Natural killer cell (primary cell): Measurements from ENCODE around the gene SATL1. TPM values are rescaled to one million over a fixed set of nuclear protein-coding genes. Genes with fewer than 3 reads are reported as not detected.

Experiments
- ATAC-seq, 3 donors: fragments of 150-1000 bp in 2 of 3; fragments of 200-7000 bp in 1 of 3; cut with Tn5 transposase; 1 replicate in 1 of 3; 2 replicates in 2 of 3; pipeline ENCODE4 v1.10.0; 2021; ENCODE audit warnings: mild to moderate bottlenecking in 2 of 3, moderate library complexity in 2 of 3
- DNase-seq, 2 donors: peaks; one replicate each; pipeline versions ENCODE4 v3.0.0 to v3.0.0-alpha.2; 2013 to 2021; ENCODE audit warnings: mixed read lengths in 1 of 2
- H3K27ac ChIP-seq: one replicate; pipeline ENCODE4 v1.5.1; 2013; ENCODE audit warnings: mild to moderate bottlenecking, low read length
- H3K27me3 ChIP-seq: one replicate; pipeline ENCODE4 v1.6.1; 2013; ENCODE audit warnings: low read length; ENCODE audit not compliant: control insufficient read depth, insufficient read depth
- H3K36me3 ChIP-seq: one replicate; pipeline ENCODE4 v1.6.1; 2013; ENCODE audit warnings: low read length; ENCODE audit not compliant: control insufficient read depth, insufficient read depth
- H3K4me1 ChIP-seq: one replicate; pipeline ENCODE4 v1.6.1; 2013; ENCODE audit warnings: low read length; ENCODE audit not compliant: control insufficient read depth, insufficient read depth
- H3K4me3 ChIP-seq: one replicate; pipeline ENCODE4 v1.5.1; 2013; ENCODE audit warnings: low read length
- H3K9me3 ChIP-seq: one replicate; pipeline ENCODE4 v1.6.1; 2013; ENCODE audit warnings: low read length; ENCODE audit not compliant: control insufficient read depth, insufficient read depth
- H3K27ac Mint-ChIP-seq, 2 donors: one replicate each; pipeline ENCODE4 v1.8.0; 2022; ENCODE audit warnings: mild to moderate bottlenecking in 2 of 2, mixed read lengths in 2 of 2, moderate library complexity in 1 of 2
- H3K27me3 Mint-ChIP-seq, 2 donors: one replicate each; pipeline ENCODE4 v1.8.0; 2022; ENCODE audit warnings: low read depth in 2 of 2, mixed read lengths in 2 of 2
- H3K36me3 Mint-ChIP-seq: one replicate; pipeline ENCODE4 v1.8.0; 2022; ENCODE audit warnings: mixed read lengths
- H3K4me1 Mint-ChIP-seq, 2 donors: one replicate each; pipeline ENCODE4 v1.8.0; 2022; ENCODE audit warnings: mixed read lengths in 2 of 2
- H3K4me3 Mint-ChIP-seq: one replicate; pipeline ENCODE4 v1.8.0; 2022; ENCODE audit warnings: mild to moderate bottlenecking, moderate library complexity, mixed read lengths
- H3K9me3 Mint-ChIP-seq, 2 donors: one replicate each; pipeline ENCODE4 v1.8.0; 2022; ENCODE audit warnings: mixed read lengths in 2 of 2
- CTCF ChIP-seq: fragments of 200-600 bp; IDR thresholded peaks from one replicate; pipeline ENCODE4 v1.8.0; 2022; ENCODE audit warnings: antibody characterized with exemption
- WGBS: methylation state at CpG from one replicate; pipeline ENCODE4 v1.1.7; 2013; ENCODE audit warnings: missing lambda C conversion rate; ENCODE audit not compliant: insufficient coverage; 5-methylcytosine and 5-hydroxymethylcytosine counted together
- intact Hi-C: fragments of 100-400 bp; cut with micrococcal nuclease; formaldehyde crosslinking; loops from one replicate; pipeline ENCODE4 v1.14.2; 2022
- total RNA-seq, 4 donors: library from RNA; stranded (reverse); fragments of 120-200 nt in 1 of 4; gene quantifications; one replicate each; pipeline versions ENCODE4 v1.2.3 to v1.2.4, GENCODE V29; 2013 to 2022

The SATL1 gene
- total RNA-seq, 3 donors from 2014 or later (not counting 1 experiment from before 2014, with no cell fraction given), result 0.10 TPM; not detected in 2

DNA sequence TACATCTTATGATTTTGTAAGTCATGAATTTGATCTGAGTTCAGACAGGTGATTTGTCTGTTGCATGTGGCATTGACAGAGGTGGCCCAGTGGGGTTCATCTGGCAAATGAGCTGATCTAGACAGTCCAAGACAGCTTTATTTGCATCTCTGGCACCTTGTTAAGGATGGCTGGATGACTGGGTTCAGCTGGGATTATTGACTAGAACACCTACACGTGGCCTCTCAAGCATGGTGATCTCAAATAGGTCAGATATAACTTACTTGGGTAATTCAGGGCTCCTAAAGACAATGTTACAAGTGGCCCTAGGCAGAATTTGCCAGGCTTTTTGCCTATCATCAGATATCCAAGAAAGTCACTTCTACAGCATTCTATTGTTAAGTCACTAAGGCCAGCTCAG lies 192.0 kb downstream of the SATL1 start:
- no peak for TF ChIP-seq CTCF
- Mint-ChIP-seq H3K9me3 (no peaks in the 10 kb centered on the region), H3K4me3 (no peak overlapping the region), H3K27ac (no peak overlapping the region), H3K36me3 (no peaks in the 10 kb centered on the region), H3K4me1 (no peaks in the 10 kb centered on the region), H3K27me3 (no peaks in the 10 kb centered on the region)
- no peak for ATAC-seq
- WGBS, result 100% methylated on average over 1 of the region's 1 CpG
- Histone ChIP-seq H3K27me3 (no peaks in the 10 kb centered on the region), H3K9me3 (no peaks in the 10 kb centered on the region), H3K27ac (no peak overlapping the region), H3K4me3 (no peak overlapping the region), H3K36me3 (no peaks in the 10 kb centered on the region), H3K4me1 (no peaks in the 10 kb centered on the region)
- intact Hi-C loops, result no loop called here
- DNase-seq, result no peak

Other genes starting within 250 kb of the SATL1 start
- 10 to 100 TPM in 1 of 3 donors, 1 to 10 TPM in 2; 8.8 to 12.0 (median 9.8) TPM for gene APOOL, start 239.9 kb downstream of the SATL1 start, total RNA-seq
- 1 to 10 TPM in 1 of 3 donors, under 1 TPM in 2; 0.75 to 1.7 (median 1.00) TPM for gene ZNF711, start 212 bp upstream of the SATL1 start, total RNA-seq
- gene POF1B, start 135.9 kb upstream of the SATL1 start, total RNA-seq, result under 1 TPM in 1 of 3 donors, not detected in 2; 0.25 TPM